Measurements from ENCODE around the gene PGPEP1.

The PGPEP1 gene

DNA sequence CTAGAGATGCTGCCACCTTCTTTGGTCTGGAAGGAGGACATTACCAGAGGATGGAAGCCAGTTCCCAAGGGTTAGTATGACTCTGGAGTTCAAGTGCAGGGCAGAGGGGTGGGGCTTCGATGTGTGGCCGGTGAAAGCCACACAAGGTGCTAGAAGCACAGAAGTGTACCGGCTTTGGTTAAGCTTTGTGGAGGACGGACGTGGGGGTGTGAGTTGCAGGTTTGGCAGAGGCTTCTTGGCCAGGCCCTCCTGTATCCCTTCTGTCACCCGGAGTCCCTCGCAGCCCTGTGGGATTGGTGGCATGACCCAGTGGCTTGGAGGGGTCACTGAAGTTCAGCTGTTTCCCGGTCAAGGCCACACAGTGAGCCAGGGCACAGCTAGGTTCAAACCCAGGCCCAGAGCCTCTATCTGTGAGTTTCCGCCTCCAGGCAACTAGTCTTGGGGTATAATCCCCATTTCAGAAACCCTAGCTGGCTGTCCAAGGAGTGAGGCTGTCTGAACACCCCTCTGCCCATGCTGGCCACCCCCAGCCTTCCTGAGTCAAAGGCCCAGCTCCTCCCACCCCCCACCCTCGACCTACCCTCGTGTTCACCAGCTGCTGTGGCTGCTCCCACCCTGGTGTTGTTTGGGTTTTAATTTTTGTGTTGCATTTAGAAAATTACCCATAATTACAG lies 74.2 kb downstream of the PGPEP1 start:
- FAIRE-seq: no peak
- DNase-seq (ENCODE audit: insufficient read length, low spot score): no peak
- no peak for TF ChIP-seq POLR2A (IDR thresholded peaks at IDR 0.05; ENCODE audit: low read depth, low read length)

DNA sequence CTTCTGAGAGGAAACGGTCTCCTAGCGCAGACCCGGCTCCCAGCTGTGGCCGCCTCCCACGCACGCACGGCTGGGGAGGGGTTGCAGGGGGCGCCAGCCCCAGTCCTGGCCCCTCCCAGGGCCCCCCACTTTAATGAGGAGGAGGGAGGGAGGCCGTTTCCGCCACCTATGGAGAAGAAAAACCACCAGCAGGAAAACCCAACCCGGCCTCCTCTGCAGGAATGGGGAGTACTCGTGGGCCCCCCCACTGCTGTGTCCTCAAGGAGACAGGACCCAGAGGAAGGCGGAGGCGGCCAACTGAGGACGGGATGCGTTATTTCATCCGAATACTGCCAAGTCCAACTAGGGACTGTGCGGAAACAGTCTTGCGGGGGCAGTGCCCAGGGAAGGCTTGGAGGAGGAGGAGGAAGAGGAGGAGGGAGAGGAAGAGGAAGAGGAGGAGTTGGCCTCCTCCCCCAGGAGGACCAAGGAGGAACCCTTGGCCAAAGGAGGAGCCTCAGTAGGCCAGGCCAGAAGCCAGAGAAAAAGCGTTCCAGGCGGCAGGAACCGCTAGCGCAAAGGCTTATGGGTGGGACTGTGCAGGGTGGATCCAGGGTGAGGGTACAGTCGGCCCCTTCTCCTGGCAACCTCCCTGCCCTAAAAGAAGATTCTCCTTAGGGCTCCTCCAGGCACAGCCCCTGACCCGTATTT lies 74.9 kb downstream of the PGPEP1 start:
- DNase-seq (ENCODE audit: insufficient read length, low spot score): no peak
- TF ChIP-seq POLR2A (IDR thresholded peaks at IDR 0.05; ENCODE audit: low read depth, low read length): peak; percentile 71
- no peak for FAIRE-seq

DNA sequence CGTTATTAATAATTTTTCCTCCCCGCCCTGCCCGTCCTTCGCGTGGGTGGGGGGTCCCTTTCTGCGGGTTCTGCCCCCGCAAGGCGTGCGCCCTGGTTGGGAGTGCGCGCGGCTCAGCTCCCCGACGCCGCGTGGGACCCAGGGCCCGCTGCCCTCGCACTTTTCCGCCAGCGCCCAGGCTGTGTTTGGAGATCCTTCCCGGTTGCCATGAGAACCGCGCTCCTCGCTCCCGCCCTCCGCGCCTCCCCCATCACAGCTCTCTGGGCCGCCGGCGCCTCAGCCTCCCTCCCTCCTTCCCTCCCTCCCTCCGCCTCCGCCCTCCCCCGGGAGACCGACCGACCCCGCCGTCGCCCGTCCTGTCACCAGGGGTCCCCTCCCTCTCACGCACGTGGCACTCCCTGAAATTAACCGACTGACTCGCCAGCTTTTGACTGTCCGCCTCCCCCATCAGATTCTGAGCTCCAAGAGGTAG lies 76.4 kb downstream of the PGPEP1 start:
- no peak for FAIRE-seq
- DNase-seq (ENCODE audit: insufficient read length, low spot score): no peak
- no peak for TF ChIP-seq POLR2A (IDR thresholded peaks at IDR 0.05; ENCODE audit: low read depth, low read length)

DNA sequence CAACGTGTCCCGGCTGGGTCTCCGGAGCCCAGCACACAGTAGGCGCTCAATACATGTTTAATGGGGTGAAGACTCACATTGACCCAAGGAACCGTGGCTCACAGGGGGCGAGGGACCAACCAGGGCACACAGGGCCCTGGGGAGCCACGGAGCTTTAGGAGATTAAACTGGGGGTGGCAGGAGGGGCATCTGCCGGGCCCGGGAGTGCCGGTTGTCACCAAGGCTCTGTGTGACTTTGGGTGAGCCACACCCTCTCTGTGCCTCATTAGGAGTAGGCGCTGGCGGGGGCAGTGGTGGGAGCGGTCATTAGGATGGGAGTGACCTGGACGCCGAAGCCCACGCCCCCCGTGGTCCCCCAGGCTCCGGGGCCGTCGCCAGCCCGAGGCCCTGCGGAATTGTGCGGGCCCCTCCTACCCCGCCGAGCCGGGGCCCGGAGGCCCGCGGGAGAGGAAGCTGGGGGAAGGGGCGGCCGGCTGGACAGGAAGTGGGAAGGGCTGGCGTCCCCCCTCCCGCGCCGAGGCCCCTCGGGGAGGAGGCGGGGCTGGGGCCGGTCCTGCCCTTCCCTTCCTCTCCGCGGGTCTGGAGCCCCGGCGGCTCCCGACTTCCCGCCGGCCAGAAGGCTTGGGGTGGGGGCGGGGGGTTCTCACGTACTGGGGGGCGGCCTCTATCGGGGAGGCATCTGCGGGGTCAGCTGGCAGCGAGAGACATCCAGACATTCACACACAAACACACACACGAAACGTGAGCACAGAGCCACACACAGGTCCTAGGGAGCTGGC lies 77.0 kb downstream of the PGPEP1 start:
- DNase-seq (ENCODE audit: insufficient read length, low spot score) (peak; percentile 84), FAIRE-seq (no peak)
- TF ChIP-seq POLR2A (IDR thresholded peaks at IDR 0.05; ENCODE audit: low read depth, low read length): no peak; the same call in 1 of the 2 replicates

DNA sequence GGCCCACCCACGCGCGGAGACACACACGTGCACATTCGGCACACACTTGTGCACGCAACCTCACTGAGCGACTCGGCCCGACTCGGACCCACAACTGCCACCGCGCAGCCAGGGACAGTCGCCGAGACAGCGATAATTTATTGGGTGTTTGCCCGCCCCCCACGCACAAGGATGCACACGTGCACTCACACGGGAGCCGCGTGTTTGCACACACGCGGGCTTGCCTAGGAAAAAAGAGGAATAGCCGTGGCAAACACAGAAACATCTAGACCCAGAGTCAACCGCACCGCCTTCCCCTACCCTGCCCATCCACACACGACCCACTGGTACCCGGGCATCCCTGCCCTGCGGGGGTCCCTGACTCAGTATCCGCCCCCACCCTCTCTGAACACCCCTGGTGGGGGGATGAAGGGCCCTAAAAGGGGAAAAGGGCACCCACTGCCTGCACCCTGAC lies 77.7 kb downstream of the PGPEP1 start:
- DNase-seq (ENCODE audit: insufficient read length, low spot score) (no peak), FAIRE-seq (no peak)
- no peak for TF ChIP-seq POLR2A (IDR thresholded peaks at IDR 0.05; ENCODE audit: low read depth, low read length)

DNA sequence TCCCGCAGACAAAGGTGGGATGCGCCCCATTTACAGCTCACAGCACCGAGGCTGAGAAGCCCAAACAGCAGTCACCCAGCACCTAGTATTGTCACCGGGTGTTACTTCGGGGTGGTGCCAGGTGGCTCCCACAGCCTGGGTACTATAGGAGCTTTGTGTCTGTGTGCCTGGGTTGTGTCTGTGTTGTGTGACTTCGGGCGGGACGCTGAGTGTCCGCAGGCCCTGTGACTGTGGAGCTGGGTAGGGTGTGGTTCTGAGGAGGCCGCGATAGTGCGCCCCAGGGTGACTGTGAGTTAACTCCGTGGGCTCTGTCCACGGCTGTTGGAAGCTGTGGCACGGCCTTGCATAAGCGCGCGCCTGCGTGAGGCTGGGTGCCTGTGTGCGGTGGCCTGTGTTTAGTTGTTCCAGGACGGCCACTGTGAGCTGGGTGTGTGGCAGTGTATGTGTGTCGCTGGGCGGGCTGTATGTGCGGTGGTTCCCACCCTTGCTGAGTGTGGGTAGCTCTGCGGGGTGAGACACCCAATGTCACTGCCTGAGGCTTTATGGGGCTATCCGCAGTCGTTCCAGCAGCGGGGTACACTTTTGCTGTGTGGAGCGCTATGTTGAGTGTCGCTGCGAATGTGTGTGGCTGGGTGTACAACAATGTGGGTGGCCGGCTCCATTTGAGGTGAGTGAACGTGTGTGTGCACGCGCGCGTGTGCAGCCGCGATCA lies 78.2 kb downstream of the PGPEP1 start:
- DNase-seq (ENCODE audit: insufficient read length, low spot score) (no peak), FAIRE-seq (no peak)
- no peak for TF ChIP-seq POLR2A (IDR thresholded peaks at IDR 0.05; ENCODE audit: low read depth, low read length)

DNA sequence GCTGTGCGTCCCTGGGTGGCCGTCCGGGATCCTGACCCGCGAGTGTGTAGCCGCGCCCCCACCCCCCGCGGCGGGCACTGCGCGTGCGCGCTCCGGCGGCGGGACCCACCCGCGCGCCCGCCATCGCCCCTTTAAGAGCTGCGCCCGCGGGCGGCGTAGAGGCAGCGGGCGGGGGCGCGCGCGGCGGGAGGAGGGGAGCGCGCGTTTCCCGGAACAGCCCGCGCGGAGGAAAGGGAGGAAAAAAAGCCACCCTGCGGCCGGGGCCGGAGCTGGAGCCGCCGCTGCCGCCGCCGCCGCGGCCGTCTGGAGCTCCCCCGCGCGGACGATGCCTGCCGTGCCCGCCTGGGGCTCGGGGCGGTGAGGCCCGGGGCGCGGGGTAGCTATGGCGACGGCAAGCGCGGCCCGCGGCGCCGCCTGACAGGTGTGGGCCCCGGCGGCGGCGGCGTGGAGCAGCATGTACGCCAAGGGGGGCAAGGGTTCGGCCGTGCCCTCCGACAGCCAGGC lies 78.8 kb downstream of the PGPEP1 start, which contains the start of gene SSBP4:
Gene SSBP4, plus strand, starts transcription at position 204 of the 504 bp plus-strand sequence. Its CDS starts 251 bp downstream, at position 455.
- TF ChIP-seq POLR2A (IDR thresholded peaks at IDR 0.05; ENCODE audit: low read depth, low read length): peak; percentile 10; the same call in 1 of the 2 replicates
- DNase-seq (ENCODE audit: insufficient read length, low spot score): no peak
- no peak for FAIRE-seq
